ENCODE measurements around the gene PRKG2.

DNA sequence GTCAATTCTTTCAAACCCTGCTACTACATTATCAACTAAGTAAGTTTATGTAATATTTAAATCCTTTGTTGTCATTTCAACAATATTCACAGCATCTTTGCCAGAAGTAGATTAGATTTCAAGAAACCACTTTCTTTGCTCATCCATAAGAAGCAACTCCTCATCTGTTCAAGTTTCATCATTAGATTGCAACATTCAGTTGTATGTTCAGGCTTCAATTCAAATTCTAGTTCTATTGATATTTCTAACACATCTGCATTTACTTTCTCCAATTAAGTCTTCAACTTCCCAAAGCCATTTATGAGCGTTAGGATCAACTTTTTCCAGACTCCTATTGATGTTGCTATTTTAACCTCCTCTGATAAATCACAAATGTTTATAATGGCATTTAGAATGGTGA is 118.5 kb downstream of the PRKG2 start:
- TF ChIP-seq, protein P1, sequence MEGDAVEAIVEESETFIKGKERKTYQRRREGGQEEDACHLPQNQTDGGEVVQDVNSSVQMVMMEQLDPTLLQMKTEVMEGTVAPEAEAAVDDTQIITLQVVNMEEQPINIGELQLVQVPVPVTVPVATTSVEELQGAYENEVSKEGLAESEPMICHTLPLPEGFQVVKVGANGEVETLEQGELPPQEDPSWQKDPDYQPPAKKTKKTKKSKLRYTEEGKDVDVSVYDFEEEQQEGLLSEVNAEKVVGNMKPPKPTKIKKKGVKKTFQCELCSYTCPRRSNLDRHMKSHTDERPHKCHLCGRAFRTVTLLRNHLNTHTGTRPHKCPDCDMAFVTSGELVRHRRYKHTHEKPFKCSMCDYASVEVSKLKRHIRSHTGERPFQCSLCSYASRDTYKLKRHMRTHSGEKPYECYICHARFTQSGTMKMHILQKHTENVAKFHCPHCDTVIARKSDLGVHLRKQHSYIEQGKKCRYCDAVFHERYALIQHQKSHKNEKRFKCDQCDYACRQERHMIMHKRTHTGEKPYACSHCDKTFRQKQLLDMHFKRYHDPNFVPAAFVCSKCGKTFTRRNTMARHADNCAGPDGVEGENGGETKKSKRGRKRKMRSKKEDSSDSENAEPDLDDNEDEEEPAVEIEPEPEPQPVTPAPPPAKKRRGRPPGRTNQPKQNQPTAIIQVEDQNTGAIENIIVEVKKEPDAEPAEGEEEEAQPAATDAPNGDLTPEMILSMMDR (IDR thresholded peaks at IDR 0.05; ENCODE audit: poor library complexity, severe bottlenecking) = no peak
- TF ChIP-seq SMC3 (conservative IDR thresholded peaks at IDR 0.05; ENCODE audit: poor library complexity) = no peak

Data from neural cell (in vitro differentiated cells).